ENCODE results near the gene C8G. TPM values are rescaled to one million over a fixed set of nuclear protein-coding genes. Genes with fewer than 3 reads are reported as not detected.

The C8G gene
- polyA plus RNA-seq, 1 donor from 2014 or later, result not detected

DNA sequence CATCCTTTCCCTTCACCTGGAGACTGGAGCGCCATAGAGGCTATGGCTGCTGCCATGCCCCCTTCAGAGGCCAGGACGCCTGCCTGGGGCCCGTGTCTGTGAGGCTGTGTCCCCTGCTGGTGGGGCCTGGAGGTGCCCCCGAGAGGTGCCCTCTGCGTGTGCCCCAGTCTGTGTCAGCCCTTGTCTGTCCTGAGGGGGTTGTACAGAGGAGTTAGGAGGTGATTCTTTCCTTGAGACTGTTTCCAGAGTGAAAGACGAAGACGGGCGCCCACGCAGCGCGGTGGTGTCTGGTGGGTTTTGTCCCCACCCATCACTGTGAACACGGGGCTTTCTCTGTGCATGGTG, 34.2 kb upstream of the C8G start:
- no peak overlapping the region for H2AFZ ChIP-seq (ENCODE audit: low read depth, low read length)
- no peak overlapping the region for H3K9ac ChIP-seq (ENCODE audit: low read length)
- no peaks in the 10 kb centered on the region for H3K9me2 ChIP-seq (ENCODE audit: insufficient read depth, low read length)
- no peak overlapping the region for H3K27ac ChIP-seq (ENCODE audit: low read length)
- no peaks in the 10 kb centered on the region for H3K79me2 ChIP-seq (replicated peaks; ENCODE audit: insufficient read depth, low read length)
- no peak overlapping the region for H3K4me3 ChIP-seq (ENCODE audit: low read length)
- no peaks in the 10 kb centered on the region for H4K20me1 ChIP-seq (ENCODE audit: insufficient read depth)
- H3K36me3 ChIP-seq (ENCODE audit: insufficient read depth, low read length), result no peaks in the 10 kb centered on the region
- no peaks in the 10 kb centered on the region for H3F3A ChIP-seq (ENCODE audit: insufficient read depth, low read length, poor library complexity, severe bottlenecking)
- no peaks in the 10 kb centered on the region for H3K9me3 ChIP-seq (ENCODE audit: low read length)
- TF ChIP-seq, protein P1, sequence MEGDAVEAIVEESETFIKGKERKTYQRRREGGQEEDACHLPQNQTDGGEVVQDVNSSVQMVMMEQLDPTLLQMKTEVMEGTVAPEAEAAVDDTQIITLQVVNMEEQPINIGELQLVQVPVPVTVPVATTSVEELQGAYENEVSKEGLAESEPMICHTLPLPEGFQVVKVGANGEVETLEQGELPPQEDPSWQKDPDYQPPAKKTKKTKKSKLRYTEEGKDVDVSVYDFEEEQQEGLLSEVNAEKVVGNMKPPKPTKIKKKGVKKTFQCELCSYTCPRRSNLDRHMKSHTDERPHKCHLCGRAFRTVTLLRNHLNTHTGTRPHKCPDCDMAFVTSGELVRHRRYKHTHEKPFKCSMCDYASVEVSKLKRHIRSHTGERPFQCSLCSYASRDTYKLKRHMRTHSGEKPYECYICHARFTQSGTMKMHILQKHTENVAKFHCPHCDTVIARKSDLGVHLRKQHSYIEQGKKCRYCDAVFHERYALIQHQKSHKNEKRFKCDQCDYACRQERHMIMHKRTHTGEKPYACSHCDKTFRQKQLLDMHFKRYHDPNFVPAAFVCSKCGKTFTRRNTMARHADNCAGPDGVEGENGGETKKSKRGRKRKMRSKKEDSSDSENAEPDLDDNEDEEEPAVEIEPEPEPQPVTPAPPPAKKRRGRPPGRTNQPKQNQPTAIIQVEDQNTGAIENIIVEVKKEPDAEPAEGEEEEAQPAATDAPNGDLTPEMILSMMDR (IDR thresholded peaks at IDR 0.05; ENCODE audit: poor library complexity, severe bottlenecking), result no peak
- TF ChIP-seq MXI1 (conservative IDR thresholded peaks at IDR 0.05; ENCODE audit: poor library complexity, severe bottlenecking) (no peak), RAD21 (conservative IDR thresholded peaks at IDR 0.05) (no peak), POLR2AphosphoS5 (IDR thresholded peaks at IDR 0.05) (no peak), SMC3 (conservative IDR thresholded peaks at IDR 0.05; ENCODE audit: poor library complexity) (no peak), EZH2 (IDR thresholded peaks at IDR 0.05; ENCODE audit: borderline replicate concordance, insufficient read depth, low read length, poor library complexity, severe bottlenecking) (no peak), EP300 (conservative IDR thresholded peaks at IDR 0.05; ENCODE audit: poor library complexity, severe bottlenecking) (no peak), TAF1 (IDR thresholded peaks at IDR 0.05; ENCODE audit: low read depth) (no peak)
- TF ChIP-seq, protein P2, sequence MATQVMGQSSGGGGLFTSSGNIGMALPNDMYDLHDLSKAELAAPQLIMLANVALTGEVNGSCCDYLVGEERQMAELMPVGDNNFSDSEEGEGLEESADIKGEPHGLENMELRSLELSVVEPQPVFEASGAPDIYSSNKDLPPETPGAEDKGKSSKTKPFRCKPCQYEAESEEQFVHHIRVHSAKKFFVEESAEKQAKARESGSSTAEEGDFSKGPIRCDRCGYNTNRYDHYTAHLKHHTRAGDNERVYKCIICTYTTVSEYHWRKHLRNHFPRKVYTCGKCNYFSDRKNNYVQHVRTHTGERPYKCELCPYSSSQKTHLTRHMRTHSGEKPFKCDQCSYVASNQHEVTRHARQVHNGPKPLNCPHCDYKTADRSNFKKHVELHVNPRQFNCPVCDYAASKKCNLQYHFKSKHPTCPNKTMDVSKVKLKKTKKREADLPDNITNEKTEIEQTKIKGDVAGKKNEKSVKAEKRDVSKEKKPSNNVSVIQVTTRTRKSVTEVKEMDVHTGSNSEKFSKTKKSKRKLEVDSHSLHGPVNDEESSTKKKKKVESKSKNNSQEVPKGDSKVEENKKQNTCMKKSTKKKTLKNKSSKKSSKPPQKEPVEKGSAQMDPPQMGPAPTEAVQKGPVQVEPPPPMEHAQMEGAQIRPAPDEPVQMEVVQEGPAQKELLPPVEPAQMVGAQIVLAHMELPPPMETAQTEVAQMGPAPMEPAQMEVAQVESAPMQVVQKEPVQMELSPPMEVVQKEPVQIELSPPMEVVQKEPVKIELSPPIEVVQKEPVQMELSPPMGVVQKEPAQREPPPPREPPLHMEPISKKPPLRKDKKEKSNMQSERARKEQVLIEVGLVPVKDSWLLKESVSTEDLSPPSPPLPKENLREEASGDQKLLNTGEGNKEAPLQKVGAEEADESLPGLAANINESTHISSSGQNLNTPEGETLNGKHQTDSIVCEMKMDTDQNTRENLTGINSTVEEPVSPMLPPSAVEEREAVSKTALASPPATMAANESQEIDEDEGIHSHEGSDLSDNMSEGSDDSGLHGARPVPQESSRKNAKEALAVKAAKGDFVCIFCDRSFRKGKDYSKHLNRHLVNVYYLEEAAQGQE (IDR thresholded peaks at IDR 0.05; ENCODE audit: borderline replicate concordance), result no peak
- no peak overlapping the region for H3K4me2 ChIP-seq (ENCODE audit: low read length)
- no peaks in the 10 kb centered on the region for H3K27me3 ChIP-seq (ENCODE audit: insufficient read depth, low read depth, low read length)

DNA sequence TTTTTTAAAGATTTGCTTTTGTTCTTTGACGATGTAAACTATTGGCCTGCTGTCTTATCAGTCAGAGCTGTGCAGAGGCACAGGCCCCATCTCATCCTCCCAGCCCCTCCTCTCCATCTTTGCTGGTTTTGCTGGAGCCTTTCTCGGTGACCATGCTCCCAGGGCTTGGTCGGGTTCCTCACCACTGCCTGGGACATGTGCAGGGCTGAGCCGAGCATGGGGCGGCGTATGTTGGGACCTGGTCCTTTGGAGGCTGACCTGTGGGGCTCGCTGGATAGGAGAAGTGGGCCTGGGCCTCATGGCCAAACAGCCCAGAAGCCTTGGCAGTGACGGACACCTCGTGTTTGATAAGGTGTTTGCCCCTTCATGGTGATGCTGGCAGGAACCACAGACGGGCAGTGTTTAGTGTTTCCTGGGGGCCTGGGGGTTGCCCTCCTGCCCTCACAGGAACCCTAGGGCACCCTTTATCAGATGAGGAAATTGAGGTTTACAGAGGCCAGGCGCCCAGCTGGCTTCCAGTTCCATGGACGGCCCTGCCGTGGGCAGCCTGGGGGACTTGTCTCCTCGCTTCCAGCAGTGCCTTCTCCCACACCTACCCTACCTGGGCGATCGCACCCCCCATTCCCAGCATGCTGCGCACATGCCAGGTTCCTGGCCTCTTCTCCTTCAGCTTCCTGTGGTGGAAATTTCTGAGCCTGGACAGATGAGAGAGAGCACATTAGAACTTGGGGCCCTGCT, 31.2 kb upstream of the C8G start:
- no peak for TF ChIP-seq SMC3 (conservative IDR thresholded peaks at IDR 0.05; ENCODE audit: poor library complexity)
- H3K9me2 ChIP-seq (ENCODE audit: insufficient read depth, low read length), result no peaks in the 10 kb centered on the region
- H2AFZ ChIP-seq (ENCODE audit: low read depth, low read length), result no peak overlapping the region
- no peaks in the 10 kb centered on the region for H4K20me1 ChIP-seq (ENCODE audit: insufficient read depth)
- no peaks in the 10 kb centered on the region for H3K27me3 ChIP-seq (ENCODE audit: insufficient read depth, low read depth, low read length)
- H3F3A ChIP-seq (ENCODE audit: insufficient read depth, low read length, poor library complexity, severe bottlenecking), result no peaks in the 10 kb centered on the region
- H3K4me3 ChIP-seq (ENCODE audit: low read length), result no peak overlapping the region
- no peaks in the 10 kb centered on the region for H3K9me3 ChIP-seq (ENCODE audit: low read length)
- no peak overlapping the region for H3K27ac ChIP-seq (ENCODE audit: low read length)
- no peak overlapping the region for H3K9ac ChIP-seq (ENCODE audit: low read length)
- H3K79me2 ChIP-seq (replicated peaks; ENCODE audit: insufficient read depth, low read length), result no peaks in the 10 kb centered on the region
- H3K36me3 ChIP-seq (ENCODE audit: insufficient read depth, low read length), result no peaks in the 10 kb centered on the region
- H3K4me2 ChIP-seq (ENCODE audit: low read length), result no peak overlapping the region
